OCI-LY3 (cell line): ENCODE data around the gene ABCB9.

Experiments used
- H2AFZ ChIP-seq: fragments of 200-600, 300-600 bp; shearing (Covaris generic); 2 replicates; pipeline ENCODE4 v1.6.0; 2014; ENCODE audit warnings: antibody characterized with exemption, low read depth, low read length
- H3K27ac ChIP-seq: fragments of 200-600, 300-600 bp; sonication (generic); 2 replicates; pipeline ENCODE4 v1.5.1; 2014; ENCODE audit warnings: mild to moderate bottlenecking, low read length, moderate library complexity, mixed read lengths
- H3K27me3 ChIP-seq: fragments of 200-600, 300-600 bp; sonication (generic); 2 replicates; pipeline ENCODE4 v1.6.1; 2014; ENCODE audit warnings: low read depth, low read length, mixed read lengths
- H3K36me3 ChIP-seq: fragments of 200-600, 300-600 bp; sonication (generic); replicated peaks from 2 replicates; pipeline ENCODE3; 2014; ENCODE audit warnings: low read depth, low read length, mixed read lengths
- H3K4me1 ChIP-seq: fragments of 300-600, 200-600 bp; sonication (generic); 2 replicates; pipeline ENCODE4 v1.6.1; 2014; ENCODE audit warnings: low read length, mixed read lengths
- H3K4me2 ChIP-seq: fragments of 200-600, 300-600 bp; sonication (generic); 2 replicates; pipeline ENCODE4 v1.6.1; 2014; ENCODE audit warnings: low read length, mixed read lengths
- H3K4me3 ChIP-seq: fragments of 300-600, 200-600 bp; sonication (generic); 2 replicates; pipeline ENCODE4 v1.5.1; 2014; ENCODE audit warnings: antibody characterized with exemption, mild to moderate bottlenecking, low read length, moderate library complexity
- H3K79me2 ChIP-seq: fragments of 300-600, 200-600 bp; shearing (Covaris generic); 2 replicates; pipeline ENCODE4 v1.6.1; 2014; ENCODE audit warnings: mild to moderate bottlenecking, low read length, mixed read lengths
- H3K9ac ChIP-seq: fragments of 300-600, 200-600 bp; shearing (Covaris generic); 2 replicates; pipeline ENCODE4 v1.6.0; 2014; ENCODE audit warnings: mild to moderate bottlenecking, low read length, moderate library complexity
- H3K9me3 ChIP-seq: fragments of 200-600, 300-600 bp; shearing (Covaris generic); 2 replicates; pipeline ENCODE4 v1.6.1; 2014; ENCODE audit warnings: low read length, mixed read lengths; ENCODE audit not compliant: insufficient read depth
- H4K20me1 ChIP-seq: fragments of 200-600, 300-600 bp; sonication (generic); 2 replicates; pipeline ENCODE4 v1.6.1; 2016; ENCODE audit warnings: low read length, mixed read lengths; ENCODE audit not compliant: insufficient read depth
- CTCF ChIP-seq: fragments of 200-600, 300-600 bp; sonication (generic); IDR thresholded peaks from 2 replicates; pipeline ENCODE4 v1.5.1; 2014; ENCODE audit warnings: antibody characterized with exemption, low read length, low read depth
- EZH2phosphoT487 ChIP-seq: fragments of 200-600 bp; shearing (Covaris generic); IDR thresholded peaks from 2 replicates; pipeline ENCODE4 v1.6.1; 2018; ENCODE audit warnings: antibody characterized with exemption, mixed run types, low read depth

The ABCB9 gene

GRCh38 chr12:122886161-122886560, 80.1 kb downstream of the ABCB9 start:
- no peak overlapping the region for H3K9ac ChIP-seq
- H3K27me3 ChIP-seq = peaks cover 92% of the 10 kb centered on the region
- TF ChIP-seq CTCF = no peak
- TF ChIP-seq EZH2phosphoT487 = no peak
- H3K4me1 ChIP-seq = peaks cover 28% of the 10 kb centered on the region
- no peak overlapping the region for H3K27ac ChIP-seq
- peaks cover 21% of the 10 kb centered on the region for H4K20me1 ChIP-seq
- H3K4me3 ChIP-seq = no peak overlapping the region
- H3K9me3 ChIP-seq = no peaks in the 10 kb centered on the region
- H3K36me3 ChIP-seq = no peaks in the 10 kb centered on the region
- no peak overlapping the region for H3K4me2 ChIP-seq
- H2AFZ ChIP-seq = no peak overlapping the region
- no peaks in the 10 kb centered on the region for H3K79me2 ChIP-seq

DNA sequence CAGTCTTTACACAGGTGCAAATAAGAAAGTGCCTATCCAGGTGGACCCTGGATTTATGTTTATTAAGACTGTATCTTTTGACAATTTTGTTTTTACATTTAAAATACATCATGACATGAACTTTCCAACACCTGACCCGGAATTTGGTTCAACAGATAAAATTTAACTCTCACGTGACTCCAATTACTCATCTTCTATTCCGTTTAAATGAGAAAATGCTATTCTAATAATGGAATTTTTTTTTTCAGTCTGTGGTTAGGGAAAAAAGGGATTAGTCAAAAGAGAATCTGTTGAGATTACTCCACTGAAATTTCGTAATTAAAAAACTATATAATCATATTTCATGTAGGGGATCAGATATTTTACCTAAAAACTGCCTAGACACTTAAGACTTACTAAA, 81.4 kb downstream of the ABCB9 start:
- Histone ChIP-seq H3K9me3 (no peaks in the 10 kb centered on the region), H3K4me2 (no peak overlapping the region), H4K20me1 (peaks cover 21% of the 10 kb centered on the region), H3K4me1 (peaks cover 28% of the 10 kb centered on the region), H3K36me3 (no peaks in the 10 kb centered on the region), H3K79me2 (no peaks in the 10 kb centered on the region), H3K4me3 (no peak overlapping the region), H2AFZ (no peak overlapping the region), H3K9ac (no peak overlapping the region), H3K27me3 (peaks cover 92% of the 10 kb centered on the region), H3K27ac (no peak overlapping the region)
- TF ChIP-seq EZH2phosphoT487 = no peak
- TF ChIP-seq CTCF = no peak

GRCh38 chr12:122884091-122884826, 82.0 kb downstream of the ABCB9 start:
- H3K79me2 ChIP-seq = no peaks in the 10 kb centered on the region
- H3K27ac ChIP-seq = no peak overlapping the region

More at GRCh38 chr12:122884091-122884826, 82.0 kb downstream of the ABCB9 start:
- Histone ChIP-seq H3K4me2 (no peak overlapping the region), H4K20me1 (peaks cover 26% of the 10 kb centered on the region), H2AFZ (no peak overlapping the region), H3K9me3 (no peaks in the 10 kb centered on the region), H3K9ac (no peak overlapping the region), H3K36me3 (no peaks in the 10 kb centered on the region), H3K4me3 (no peak overlapping the region), H3K27me3 (peaks cover 93% of the 10 kb centered on the region), H3K4me1 (peaks cover 28% of the 10 kb centered on the region)
- no peak for TF ChIP-seq CTCF
